ENCODE results near the gene C1QTNF9B.

DNA sequence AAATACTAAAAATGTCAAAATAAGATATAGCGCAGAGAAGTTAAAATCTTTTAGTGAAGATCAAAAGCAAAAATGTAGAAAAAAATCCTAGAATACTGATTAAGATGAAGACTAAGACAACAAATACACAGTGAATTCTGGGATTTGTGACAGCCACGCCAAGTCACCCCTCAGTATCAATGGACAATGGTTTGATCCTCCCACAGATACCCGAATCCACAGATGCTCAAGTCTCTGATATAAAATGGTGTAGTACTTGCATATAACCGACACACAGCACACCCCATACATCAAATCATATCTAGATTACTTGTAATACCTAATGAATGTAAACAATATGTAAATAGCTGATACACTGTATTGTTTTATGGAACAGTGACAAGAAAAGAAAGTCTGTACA, 14.0 kb downstream of the C1QTNF9B start:
- TF ChIP-seq CTCF (IDR thresholded peaks at IDR 0.05) (no peak), POLR2A (IDR thresholded peaks at IDR 0.05; ENCODE audit: low read length) (no peak), SMC3 (IDR thresholded peaks at IDR 0.05) (no peak), HDAC2 (IDR thresholded peaks at IDR 0.05) (no peak), CBX2 (IDR thresholded peaks at IDR 0.05; ENCODE audit: borderline replicate concordance, low read depth) (no peak), CBX8 (IDR thresholded peaks at IDR 0.05) (no peak), BHLHE40 (IDR thresholded peaks at IDR 0.05; ENCODE audit: low read depth, low read length) (no peak), RAD21 (conservative IDR thresholded peaks at IDR 0.05 in 1 of 2, IDR thresholded peaks at IDR 0.05 in 1 of 2) (no peak), CEBPB (IDR thresholded peaks at IDR 0.05) (no peak)
- TF ChIP-seq, protein P1, sequence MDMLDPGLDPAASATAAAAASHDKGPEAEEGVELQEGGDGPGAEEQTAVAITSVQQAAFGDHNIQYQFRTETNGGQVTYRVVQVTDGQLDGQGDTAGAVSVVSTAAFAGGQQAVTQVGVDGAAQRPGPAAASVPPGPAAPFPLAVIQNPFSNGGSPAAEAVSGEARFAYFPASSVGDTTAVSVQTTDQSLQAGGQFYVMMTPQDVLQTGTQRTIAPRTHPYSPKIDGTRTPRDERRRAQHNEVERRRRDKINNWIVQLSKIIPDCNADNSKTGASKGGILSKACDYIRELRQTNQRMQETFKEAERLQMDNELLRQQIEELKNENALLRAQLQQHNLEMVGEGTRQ (IDR thresholded peaks at IDR 0.05): no peak
- TF ChIP-seq, protein P2, sequence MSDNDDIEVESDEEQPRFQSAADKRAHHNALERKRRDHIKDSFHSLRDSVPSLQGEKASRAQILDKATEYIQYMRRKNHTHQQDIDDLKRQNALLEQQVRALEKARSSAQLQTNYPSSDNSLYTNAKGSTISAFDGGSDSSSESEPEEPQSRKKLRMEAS (IDR thresholded peaks at IDR 0.05): no peak

All from A549 (cell line).